Neuronal stem cell (in vitro differentiated cells): ENCODE data around the gene DLX6.

Experiments used
- DNase-seq: peaks from one replicate; pipeline ENCODE4 v3.0.0-alpha.2; 2013; ENCODE audit warnings: low spot score
- H2AFZ ChIP-seq: one replicate; pipeline ENCODE4 v1.6.1; 2013; ENCODE audit warnings: mild to moderate bottlenecking, low read length, inconsistent platforms
- H2AK5ac ChIP-seq: 2 replicates; pipeline ENCODE4 v1.6.1; 2013; ENCODE audit warnings: low read depth, mild to moderate bottlenecking, inconsistent platforms, low read length, moderate library complexity, mixed read lengths
- H2BK120ac ChIP-seq: 2 replicates; pipeline ENCODE4 v1.6.1; 2013; ENCODE audit warnings: low read depth, mild to moderate bottlenecking, inconsistent platforms, low read length, moderate library complexity, mixed read lengths
- H2BK12ac ChIP-seq: one replicate; pipeline ENCODE4 v1.6.1; 2013; ENCODE audit warnings: low read length, inconsistent platforms
- H2BK15ac ChIP-seq: 2 replicates; pipeline ENCODE4 v1.6.1; 2013; ENCODE audit warnings: mild to moderate bottlenecking, low read length, inconsistent platforms, mixed read lengths
- H2BK5ac ChIP-seq: one replicate; pipeline ENCODE4 v1.6.1; 2013; ENCODE audit warnings: inconsistent platforms, mild to moderate bottlenecking, low read length, moderate library complexity
- H3K14ac ChIP-seq: one replicate; pipeline ENCODE4 v1.6.1; 2013; ENCODE audit warnings: low read length, inconsistent platforms
- H3K18ac ChIP-seq: 2 replicates; pipeline ENCODE4 v1.6.1; 2013; ENCODE audit warnings: low read length, inconsistent platforms
- H3K23ac ChIP-seq: 2 replicates; pipeline ENCODE4 v1.6.1; 2013; ENCODE audit warnings: low read depth, mild to moderate bottlenecking, mixed read lengths, low read length, inconsistent platforms; ENCODE audit not compliant: poor library complexity
- H3K27ac ChIP-seq: replicated peaks from 3 replicates; pipeline ENCODE4 v1.5.1; 2013; ENCODE audit warnings: low read length, inconsistent platforms
- H3K27me3 ChIP-seq, 3 experiments: 2 replicates each; pipeline ENCODE4 v1.6.1; 2013; ENCODE audit warnings: low read length in 3 of 3, mild to moderate bottlenecking in 2 of 3, inconsistent platforms in 1 of 3, low read depth in 1 of 3, mixed read lengths in 1 of 3, moderate library complexity in 1 of 3; ENCODE audit not compliant: control insufficient read depth in 3 of 3, insufficient read depth in 3 of 3
- H3K36me3 ChIP-seq, 2 donors: replicated peaks in 1 of 2; 2 replicates each; pipeline ENCODE4 v1.6.1; 2013; ENCODE audit warnings: low read length in 2 of 2; ENCODE audit not compliant: control insufficient read depth in 2 of 2, insufficient read depth in 2 of 2
- H3K4ac ChIP-seq: 2 replicates; pipeline ENCODE4 v1.6.1; 2013; ENCODE audit warnings: inconsistent platforms, mild to moderate bottlenecking, low read length, moderate library complexity
- H3K4me1 ChIP-seq, 2 donors: 1 replicate in 1 of 2; 2 replicates in 1 of 2; pipeline ENCODE4 v1.6.1; 2013; ENCODE audit warnings: low read length in 2 of 2, low read depth in 1 of 2; ENCODE audit not compliant: control insufficient read depth in 2 of 2, insufficient read depth in 1 of 2
- H3K4me2 ChIP-seq: one replicate; pipeline ENCODE4 v1.6.1; 2013; ENCODE audit warnings: mild to moderate bottlenecking, low read length, inconsistent platforms; ENCODE audit not compliant: insufficient read depth, poor library complexity, severe bottlenecking
- H3K4me3 ChIP-seq, 2 donors: 2 replicates each; pipeline ENCODE4 v1.5.1; 2013; ENCODE audit warnings: low read length in 2 of 2, mild to moderate bottlenecking in 2 of 2, inconsistent platforms in 1 of 2, moderate library complexity in 1 of 2
- H3K79me1 ChIP-seq: one replicate; pipeline ENCODE4 v1.6.1; 2013; ENCODE audit warnings: low read depth, mild to moderate bottlenecking, inconsistent platforms, low read length, moderate library complexity
- H3K9ac ChIP-seq: one replicate; pipeline ENCODE4 v1.6.1; 2013; ENCODE audit warnings: mild to moderate bottlenecking, low read depth, low read length, inconsistent platforms; ENCODE audit not compliant: poor library complexity
- H3K9me3 ChIP-seq, 2 donors: replicated peaks in 1 of 2; 2 replicates each; pipeline versions ENCODE3 to v1.6.1; 2013; ENCODE audit warnings: low read length in 2 of 2, mild to moderate bottlenecking in 2 of 2, inconsistent platforms in 1 of 2, low read depth in 1 of 2, mixed read lengths in 1 of 2, moderate library complexity in 1 of 2; ENCODE audit not compliant: control insufficient read depth in 2 of 2, insufficient read depth in 1 of 2
- H4K8ac ChIP-seq: one replicate; pipeline ENCODE4 v1.6.1; 2013; ENCODE audit warnings: low read depth, mild to moderate bottlenecking, inconsistent platforms, low read length, moderate library complexity
- H4K91ac ChIP-seq: one replicate; pipeline ENCODE4 v1.6.1; 2013; ENCODE audit warnings: low read length, low read depth, mild to moderate bottlenecking, inconsistent platforms; ENCODE audit not compliant: poor library complexity
- WGBS, 2 donors: extraction: QIAGEN DNeasy Blood & Tissue Kit; methylation state at CpG; one replicate each; pipeline ENCODE4 v1.1.7; 2013; ENCODE audit warnings: missing lambda C conversion rate in 2 of 2, mixed read lengths in 1 of 2; ENCODE audit not compliant: insufficient read length in 2 of 2, insufficient replicate concordance in 1 of 2; ENCODE audit errors: extremely low coverage in 2 of 2; 5-methylcytosine and 5-hydroxymethylcytosine counted together

Gene DLX6

GRCh38 chr7:97017192-97018125 is 12.1 kb downstream of the DLX6 start:
- H3K79me1 ChIP-seq: peaks cover 5% of the 10 kb centered on the region
- H2AFZ ChIP-seq: peak overlapping the region; percentile 76
- peak overlapping the region; percentile 78 for H3K9ac ChIP-seq
- no peaks in the 10 kb centered on the region for H3K36me3 ChIP-seq
- H3K4me3 ChIP-seq: peak overlapping the region in 1 of 2 donors; percentile 72
- peaks cover 47 to 100% (median 98%) of the 10 kb centered on the region in 3 experiments for H3K27me3 ChIP-seq
- no peak overlapping the region for H4K8ac ChIP-seq
- DNase-seq: peak; percentile 8
- H2AK5ac ChIP-seq: peak overlapping the region; percentile 97
- WGBS, 2 donors: no CpG with 5 or more reads among the region's 37 CpGs
- H2BK12ac ChIP-seq: no peak overlapping the region
- H2BK15ac ChIP-seq: peak overlapping the region; percentile 40
- peak overlapping the region; percentile 28 for H2BK120ac ChIP-seq
- H4K91ac ChIP-seq: no peak overlapping the region
- no peak overlapping the region for H3K4ac ChIP-seq
- peak overlapping the region; percentile 93 for H2BK5ac ChIP-seq
- no peak overlapping the region for H3K27ac ChIP-seq
- peak overlapping the region; percentile 49 for H3K14ac ChIP-seq
- peaks cover 2 to 13% of the 10 kb centered on the region in 2 donors for H3K4me1 ChIP-seq
- H3K4me2 ChIP-seq: peak overlapping the region; percentile 87
- no peaks in the 10 kb centered on the region for H3K9me3 ChIP-seq
- H3K23ac ChIP-seq: peak overlapping the region; percentile 92
- peak overlapping the region; percentile 88 for H3K18ac ChIP-seq

GRCh38 chr7:97018126-97018601 is 12.8 kb downstream of the DLX6 start:
- H3K27me3 ChIP-seq: peaks cover 51 to 100% (median 98%) of the 10 kb centered on the region in 3 experiments
- H3K79me1 ChIP-seq: peaks cover 5% of the 10 kb centered on the region
- no peaks in the 10 kb centered on the region for H3K36me3 ChIP-seq
- H3K4me3 ChIP-seq: no peak overlapping the region
- H4K91ac ChIP-seq: no peak overlapping the region
- H2BK120ac ChIP-seq: no peak overlapping the region
- H2BK12ac ChIP-seq: no peak overlapping the region
- H3K4me2 ChIP-seq: peak overlapping the region; percentile 11
- no CpG with 5 or more reads among the region's 22 CpGs for WGBS, 2 donors
- H2BK5ac ChIP-seq: no peak overlapping the region
- H4K8ac ChIP-seq: no peak overlapping the region
- H2AFZ ChIP-seq: no peak overlapping the region
- H3K23ac ChIP-seq: no peak overlapping the region
- no peak overlapping the region for H3K4ac ChIP-seq
- no peak overlapping the region for H3K27ac ChIP-seq
- H3K4me1 ChIP-seq: peaks cover 2 to 13% of the 10 kb centered on the region in 2 donors
- H3K14ac ChIP-seq: no peak overlapping the region
- no peak overlapping the region for H2AK5ac ChIP-seq
- peak overlapping the region; percentile 92 for H3K18ac ChIP-seq
- H3K9me3 ChIP-seq: no peaks in the 10 kb centered on the region
- H3K9ac ChIP-seq: no peak overlapping the region
- no peak overlapping the region for H2BK15ac ChIP-seq
- DNase-seq: peak; percentile 29

GRCh38 chr7:97018791-97019531 is 13.6 kb downstream of the DLX6 start:
- H2BK12ac ChIP-seq: no peak overlapping the region
- H3K14ac ChIP-seq: no peak overlapping the region
- peak; percentile 27 for DNase-seq
- peaks cover 5% of the 10 kb centered on the region for H3K79me1 ChIP-seq
- no CpG with 5 or more reads among the region's 19 CpGs for WGBS, 2 donors
- H3K9ac ChIP-seq: no peak overlapping the region
- H2BK15ac ChIP-seq: no peak overlapping the region
- H2AK5ac ChIP-seq: no peak overlapping the region
- H4K8ac ChIP-seq: no peak overlapping the region
- no peak overlapping the region for H3K4me3 ChIP-seq
- peak overlapping the region; percentile 17 for H3K18ac ChIP-seq
- H3K36me3 ChIP-seq: no peaks in the 10 kb centered on the region
- H3K9me3 ChIP-seq: no peaks in the 10 kb centered on the region
- peaks cover 55 to 100% (median 98%) of the 10 kb centered on the region in 3 experiments for H3K27me3 ChIP-seq
- H3K4me2 ChIP-seq: no peak overlapping the region
- no peak overlapping the region for H2BK5ac ChIP-seq
- H3K4ac ChIP-seq: no peak overlapping the region
- no peak overlapping the region for H4K91ac ChIP-seq
- peaks cover 2 to 13% of the 10 kb centered on the region in 2 donors for H3K4me1 ChIP-seq
- H3K23ac ChIP-seq: no peak overlapping the region
- H2AFZ ChIP-seq: no peak overlapping the region
- no peak overlapping the region for H2BK120ac ChIP-seq
- no peak overlapping the region for H3K27ac ChIP-seq
